GM12872 (cell line): ENCODE results near the gene SHKBP1.

Experiments
- TF ChIP-seq, protein P1 (sequence below): IDR thresholded peaks from 3 replicates; pipeline ENCODE4 v1.5.1; 2011; ENCODE audit warnings: low read depth, mild to moderate bottlenecking, low read length, moderate library complexity; ENCODE audit not compliant: insufficient read depth

The SHKBP1 gene

DNA sequence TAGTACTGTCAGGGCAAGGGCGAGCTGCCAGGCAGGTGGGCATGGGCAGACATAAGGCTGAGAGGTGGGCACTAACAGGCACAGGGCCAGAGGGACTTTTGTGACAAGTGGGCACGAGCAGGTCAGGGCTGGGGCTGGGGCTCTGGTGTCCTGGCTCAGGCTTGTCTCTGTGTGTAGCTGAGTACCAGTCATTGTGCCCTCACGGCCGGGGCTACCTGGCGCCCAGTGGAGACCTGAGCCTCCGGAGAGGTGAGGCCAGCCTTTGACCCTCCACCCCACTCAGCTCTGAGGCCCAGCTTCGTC is 46.1 kb downstream of the SHKBP1 start:
- TF ChIP-seq, protein P1, sequence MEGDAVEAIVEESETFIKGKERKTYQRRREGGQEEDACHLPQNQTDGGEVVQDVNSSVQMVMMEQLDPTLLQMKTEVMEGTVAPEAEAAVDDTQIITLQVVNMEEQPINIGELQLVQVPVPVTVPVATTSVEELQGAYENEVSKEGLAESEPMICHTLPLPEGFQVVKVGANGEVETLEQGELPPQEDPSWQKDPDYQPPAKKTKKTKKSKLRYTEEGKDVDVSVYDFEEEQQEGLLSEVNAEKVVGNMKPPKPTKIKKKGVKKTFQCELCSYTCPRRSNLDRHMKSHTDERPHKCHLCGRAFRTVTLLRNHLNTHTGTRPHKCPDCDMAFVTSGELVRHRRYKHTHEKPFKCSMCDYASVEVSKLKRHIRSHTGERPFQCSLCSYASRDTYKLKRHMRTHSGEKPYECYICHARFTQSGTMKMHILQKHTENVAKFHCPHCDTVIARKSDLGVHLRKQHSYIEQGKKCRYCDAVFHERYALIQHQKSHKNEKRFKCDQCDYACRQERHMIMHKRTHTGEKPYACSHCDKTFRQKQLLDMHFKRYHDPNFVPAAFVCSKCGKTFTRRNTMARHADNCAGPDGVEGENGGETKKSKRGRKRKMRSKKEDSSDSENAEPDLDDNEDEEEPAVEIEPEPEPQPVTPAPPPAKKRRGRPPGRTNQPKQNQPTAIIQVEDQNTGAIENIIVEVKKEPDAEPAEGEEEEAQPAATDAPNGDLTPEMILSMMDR = no peak

DNA sequence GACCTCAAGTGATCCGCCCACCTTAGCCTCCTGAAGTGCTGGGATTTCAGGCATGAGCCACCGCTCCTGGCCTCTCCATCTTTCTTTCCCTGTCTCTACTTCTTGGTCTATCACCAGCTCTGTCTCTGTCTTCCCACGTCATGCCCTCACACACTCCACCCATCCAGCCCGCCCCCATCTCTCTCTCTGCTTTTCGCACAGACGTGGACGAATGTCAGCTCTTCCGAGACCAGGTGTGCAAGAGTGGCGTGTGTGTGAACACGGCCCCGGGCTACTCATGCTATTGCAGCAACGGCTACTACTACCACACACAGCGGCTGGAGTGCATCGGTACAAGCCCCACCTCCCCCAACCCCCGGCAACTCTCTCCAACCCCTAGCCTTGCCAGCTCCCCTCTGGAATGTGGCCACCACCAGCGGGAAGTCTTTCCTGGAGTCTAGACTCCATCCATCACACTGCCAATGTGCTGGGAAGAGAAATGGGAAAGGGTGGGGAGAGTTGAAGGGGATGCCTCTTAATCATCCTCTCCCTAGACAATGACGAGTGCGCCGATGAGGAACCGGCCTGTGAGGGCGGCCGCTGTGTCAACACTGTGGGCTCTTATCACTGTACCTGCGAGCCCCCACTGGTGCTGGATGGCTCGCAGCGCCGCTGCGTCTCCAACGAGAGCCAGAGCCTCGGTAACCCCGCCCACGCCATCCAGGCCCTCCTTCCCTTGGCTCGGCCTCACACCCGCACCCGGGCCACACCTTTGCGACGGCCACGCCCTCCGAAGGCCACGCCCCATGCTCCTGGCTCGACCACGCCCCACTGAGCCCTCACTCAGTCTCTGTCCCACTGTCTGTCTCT is 47.0 kb downstream of the SHKBP1 start:
- TF ChIP-seq, protein P1 = no peak

DNA sequence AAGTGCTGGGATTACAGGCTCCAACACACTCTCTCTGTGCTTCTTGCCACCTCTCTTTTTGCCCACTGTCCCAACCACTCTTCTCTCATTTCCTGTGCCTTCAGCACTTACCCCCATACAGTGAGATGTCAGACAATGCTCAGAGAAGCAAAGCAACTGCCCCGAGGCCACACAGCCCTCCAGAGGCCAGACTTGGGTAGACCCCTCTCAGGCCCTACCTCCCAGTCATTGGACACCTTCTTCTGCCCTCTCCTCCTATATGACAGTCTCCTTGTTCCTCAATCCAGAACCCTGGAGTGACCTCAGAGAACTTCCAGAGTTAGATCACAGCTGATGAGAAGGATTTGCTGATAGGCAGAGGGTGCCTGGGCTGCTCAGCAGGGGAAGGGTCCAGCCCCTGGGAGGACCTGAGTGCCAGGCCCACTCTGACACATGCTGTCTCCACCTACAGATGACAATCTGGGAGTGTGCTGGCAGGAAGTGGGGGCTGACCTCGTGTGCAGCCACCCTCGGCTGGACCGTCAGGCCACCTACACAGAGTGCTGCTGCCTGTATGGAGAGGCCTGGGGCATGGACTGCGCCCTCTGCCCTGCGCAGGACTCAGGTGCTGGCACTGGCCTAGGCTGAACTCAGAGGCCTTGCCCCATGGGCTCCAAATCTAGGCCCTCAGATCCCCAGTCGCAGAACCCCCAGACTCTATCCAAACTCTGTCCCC is 48.9 kb downstream of the SHKBP1 start:
- TF ChIP-seq, protein P1 = no peak

DNA sequence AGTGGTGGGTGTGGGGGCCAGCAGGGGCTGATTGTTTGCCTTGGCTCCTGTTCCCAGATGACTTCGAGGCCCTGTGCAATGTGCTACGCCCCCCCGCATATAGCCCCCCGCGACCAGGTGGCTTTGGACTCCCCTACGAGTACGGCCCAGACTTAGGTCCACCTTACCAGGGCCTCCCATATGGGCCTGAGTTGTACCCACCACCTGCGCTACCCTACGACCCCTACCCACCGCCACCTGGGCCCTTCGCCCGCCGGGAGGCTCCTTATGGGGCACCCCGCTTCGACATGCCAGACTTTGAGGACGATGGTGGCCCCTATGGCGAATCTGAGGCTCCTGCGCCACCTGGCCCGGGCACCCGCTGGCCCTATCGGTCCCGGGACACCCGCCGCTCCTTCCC is 50.2 kb downstream of the SHKBP1 start:
- TF ChIP-seq, protein P1 = no peak

DNA sequence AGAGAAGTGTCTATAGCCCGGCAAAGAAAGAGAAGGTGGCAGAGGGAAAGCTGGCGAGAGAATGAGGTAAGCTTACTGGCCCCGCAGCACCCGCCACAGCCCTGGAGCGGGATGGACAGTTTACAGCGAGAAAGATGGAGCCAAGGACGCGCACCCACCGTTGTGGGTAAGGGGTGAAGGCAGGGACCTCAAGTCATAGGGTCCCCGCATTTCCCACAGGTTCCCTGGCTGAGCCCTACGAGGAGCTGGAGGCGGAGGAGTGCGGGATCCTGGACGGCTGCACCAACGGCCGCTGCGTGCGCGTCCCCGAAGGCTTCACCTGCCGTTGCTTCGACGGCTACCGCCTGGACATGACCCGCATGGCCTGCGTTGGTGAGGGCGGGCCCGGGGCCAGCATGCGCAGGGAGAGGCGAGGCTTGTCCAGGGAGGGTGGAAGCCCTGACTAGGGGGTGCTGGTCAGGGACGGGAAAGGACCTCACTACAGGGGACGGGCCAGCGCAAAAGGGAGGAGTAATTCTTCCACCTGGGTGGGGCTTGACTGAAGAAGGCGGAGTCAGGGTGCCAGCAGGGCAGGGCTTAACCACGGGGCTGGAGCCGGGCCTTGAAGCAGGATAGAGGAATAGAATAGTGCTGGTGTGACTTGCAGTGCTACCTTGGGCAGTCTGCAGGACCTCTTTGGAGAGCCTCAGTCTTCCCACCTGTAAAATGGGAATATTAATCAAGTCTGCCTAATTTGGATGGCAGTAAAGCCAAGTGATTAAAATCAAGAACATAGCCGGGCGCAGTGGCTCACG is 51.0 kb downstream of the SHKBP1 start:
- TF ChIP-seq, protein P1 = no peak

DNA sequence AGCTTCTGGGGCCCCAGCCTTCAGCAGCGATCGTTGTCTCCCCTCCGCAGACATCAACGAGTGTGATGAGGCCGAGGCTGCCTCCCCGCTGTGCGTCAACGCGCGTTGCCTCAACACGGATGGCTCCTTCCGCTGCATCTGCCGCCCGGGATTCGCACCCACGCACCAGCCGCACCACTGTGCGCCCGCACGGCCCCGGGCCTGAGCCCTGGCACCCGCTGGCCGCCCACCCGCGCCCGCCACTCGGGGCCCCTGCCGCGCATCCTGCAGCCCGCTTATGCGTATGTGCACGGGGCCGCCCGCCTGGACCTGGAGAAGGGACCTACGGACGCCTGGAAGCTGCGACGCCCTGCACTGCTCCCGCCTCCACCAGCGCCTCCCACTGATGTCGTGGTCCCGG is 52.7 kb downstream of the SHKBP1 start:
- TF ChIP-seq, protein P1 = no peak

DNA sequence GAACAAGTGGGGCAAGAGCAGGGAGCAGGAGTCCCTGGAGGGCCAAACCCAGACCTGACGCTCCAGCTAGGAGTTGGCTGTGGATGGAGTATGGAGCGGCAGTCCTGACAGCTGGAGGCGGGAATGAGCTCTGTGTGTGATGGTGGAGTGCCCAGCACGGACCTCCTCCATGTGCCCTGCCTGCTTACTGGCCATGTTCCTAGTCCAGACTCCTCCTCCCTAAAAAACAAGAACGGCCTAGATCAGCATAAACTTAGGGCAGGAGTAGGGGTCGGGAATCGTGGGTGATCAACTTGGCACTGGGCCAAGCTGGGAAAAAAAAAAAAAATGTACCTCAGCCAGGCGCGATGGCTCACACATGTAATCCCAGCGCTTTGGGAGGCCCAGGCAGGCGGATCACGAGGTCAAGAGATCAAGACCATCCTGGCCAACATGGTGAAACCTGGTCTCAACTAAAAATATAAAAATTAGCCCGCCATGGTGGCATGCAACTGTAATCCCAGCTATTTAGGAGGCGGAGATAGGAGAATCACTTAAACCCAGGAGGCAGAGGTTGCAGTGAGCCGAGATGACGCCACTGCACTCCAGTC is 54.0 kb downstream of the SHKBP1 start:
- TF ChIP-seq, protein P1 = no peak
